Measurements from ENCODE around the gene ALOXE3.

DNA sequence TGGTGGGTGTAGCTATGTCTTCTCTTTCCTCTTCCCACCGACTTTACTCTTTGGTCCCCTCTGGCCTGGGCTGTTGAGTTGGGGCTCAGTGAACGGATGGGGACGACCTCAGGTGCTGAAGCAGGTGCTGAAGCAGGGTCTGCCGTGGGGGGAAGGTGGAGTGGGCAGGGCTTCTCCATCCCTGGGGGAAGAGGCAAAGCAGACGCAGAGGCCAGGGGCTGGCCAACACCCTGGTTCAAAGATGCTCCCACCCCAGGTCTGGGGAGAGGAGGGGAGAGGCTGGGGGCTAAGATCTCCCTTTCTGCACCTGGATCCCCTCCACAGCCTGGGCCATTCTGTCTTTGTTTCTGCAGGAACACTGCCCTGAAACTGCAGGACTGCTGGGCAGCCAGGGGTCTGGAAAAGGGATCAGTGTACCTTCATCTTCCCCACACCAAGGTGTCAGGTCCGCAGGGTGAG, 53.7 kb downstream of the ALOXE3 start:
- TF ChIP-seq, protein P1, sequence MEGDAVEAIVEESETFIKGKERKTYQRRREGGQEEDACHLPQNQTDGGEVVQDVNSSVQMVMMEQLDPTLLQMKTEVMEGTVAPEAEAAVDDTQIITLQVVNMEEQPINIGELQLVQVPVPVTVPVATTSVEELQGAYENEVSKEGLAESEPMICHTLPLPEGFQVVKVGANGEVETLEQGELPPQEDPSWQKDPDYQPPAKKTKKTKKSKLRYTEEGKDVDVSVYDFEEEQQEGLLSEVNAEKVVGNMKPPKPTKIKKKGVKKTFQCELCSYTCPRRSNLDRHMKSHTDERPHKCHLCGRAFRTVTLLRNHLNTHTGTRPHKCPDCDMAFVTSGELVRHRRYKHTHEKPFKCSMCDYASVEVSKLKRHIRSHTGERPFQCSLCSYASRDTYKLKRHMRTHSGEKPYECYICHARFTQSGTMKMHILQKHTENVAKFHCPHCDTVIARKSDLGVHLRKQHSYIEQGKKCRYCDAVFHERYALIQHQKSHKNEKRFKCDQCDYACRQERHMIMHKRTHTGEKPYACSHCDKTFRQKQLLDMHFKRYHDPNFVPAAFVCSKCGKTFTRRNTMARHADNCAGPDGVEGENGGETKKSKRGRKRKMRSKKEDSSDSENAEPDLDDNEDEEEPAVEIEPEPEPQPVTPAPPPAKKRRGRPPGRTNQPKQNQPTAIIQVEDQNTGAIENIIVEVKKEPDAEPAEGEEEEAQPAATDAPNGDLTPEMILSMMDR (IDR thresholded peaks at IDR 0.05) = no peak
- TF ChIP-seq POLR2A (IDR thresholded peaks at IDR 0.05) (no peak), POLR2AphosphoS5 (IDR thresholded peaks at IDR 0.05) (no peak)

Data from stomach (tissue), 4 donors.